Measurements from ENCODE around the gene HOXA6. TPM values are rescaled to one million over a fixed set of nuclear protein-coding genes. Genes with fewer than 3 reads are reported as not detected.

HOXA6 gene
- total and polyA plus RNA-seq, 2 donors (not counting 1 experiment from before 2014, with no cell fraction given): 0.18 to 0.49 TPM

DNA sequence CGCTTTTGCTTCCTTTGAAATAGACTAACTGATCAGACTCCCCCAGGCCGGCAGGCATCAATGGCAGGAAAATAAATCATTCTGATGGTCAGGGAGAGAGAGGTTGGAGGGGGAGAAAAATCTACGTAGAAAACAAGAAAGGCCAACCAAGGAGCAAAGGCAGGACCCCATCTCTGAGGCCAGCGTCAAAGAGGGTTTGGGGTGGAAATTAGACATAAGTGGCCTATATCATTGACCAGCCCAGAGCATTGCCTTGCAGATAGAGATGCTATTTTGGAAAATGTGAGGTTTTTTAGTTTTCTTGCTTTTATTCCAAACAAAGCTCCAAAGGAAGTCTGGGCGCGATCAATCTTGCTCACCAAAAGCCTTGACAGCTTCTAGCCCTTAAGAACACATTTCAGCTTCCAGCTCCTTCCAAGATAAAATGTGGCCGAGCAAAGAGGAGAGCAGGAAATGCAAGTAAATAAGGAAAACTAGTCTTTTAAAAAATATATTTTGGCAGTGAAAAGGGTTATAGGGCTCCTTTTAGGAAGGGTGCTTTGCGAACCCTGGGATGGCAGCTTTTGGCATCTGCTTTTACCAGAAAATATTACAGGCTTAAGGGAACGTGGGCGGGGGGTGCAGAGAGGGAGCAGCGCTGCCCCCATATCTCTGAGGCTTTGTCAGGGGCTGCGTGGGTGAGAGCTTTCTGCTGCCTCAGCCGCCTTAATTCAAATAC, 43.1 kb downstream of the HOXA6 start:
- H3K9me3 ChIP-seq (ENCODE audit: control extremely low read depth in 1 of 3, control insufficient read depth in 2 of 3, insufficient read depth in 1 of 3, low read length in 2 of 3): peaks cover 0 to 31% (median 0%) of the 10 kb centered on the region in 3 donors
- H3K4me3 ChIP-seq (ENCODE audit: control extremely low read depth in 1 of 5, extremely low read depth in 1 of 5, insufficient read depth in 1 of 5, low read depth in 2 of 5, low read length in 4 of 5): no peak overlapping the region
- H3K36me3 ChIP-seq (replicated peaks in 1 of 2; ENCODE audit: control extremely low read depth in 1 of 2, control insufficient read depth in 1 of 2, extremely low read depth in 1 of 2, insufficient read depth in 2 of 2, low read length in 1 of 2): no peaks in the 10 kb centered on the region
- H3K27me3 ChIP-seq (replicated peaks in 1 of 4; ENCODE audit: control extremely low read depth in 1 of 4, control insufficient read depth in 3 of 4, insufficient read depth in 4 of 4, low read length in 3 of 4): peaks cover 0 to 54% (median 47%) of the 10 kb centered on the region in 4 experiments
- no peak for ATAC-seq (ENCODE audit: low read depth)
- WGBS (ENCODE audit: insufficient coverage): 94% methylated on average over 4 of the region's 13 CpGs
- ChIA-PET CTCF (interaction anchor here (1.7 kb wide), 1 partner anchor 57 kb away, joined by 4 read pairs; no protein-coding TSS in a partner anchor), POLR2A (no interaction called here)
- peaks cover 18% of the 10 kb centered on the region for H3K4me1 Mint-ChIP-seq
- no peak overlapping the region for H3K27ac ChIP-seq (ENCODE audit: low read length in 2 of 2)
- peaks cover 13 to 19% of the 10 kb centered on the region in 2 donors for H3K4me1 ChIP-seq (ENCODE audit: control insufficient read depth in 2 of 2, insufficient read depth in 2 of 2, low read length in 2 of 2)
- no peaks in the 10 kb centered on the region for H3K79me2 ChIP-seq (ENCODE audit: control insufficient read depth, insufficient read depth, low read length)
- peaks cover 61% of the 10 kb centered on the region for H3K27me3 Mint-ChIP-seq
- intact Hi-C loops (cut with micrococcal nuclease): no loop called here
- H3K27ac Mint-ChIP-seq: no peak overlapping the region
- H2AFZ ChIP-seq (ENCODE audit: insufficient read depth, low read depth, low read length, poor library complexity, severe bottlenecking): no peak overlapping the region
- no peak overlapping the region for H3K9ac ChIP-seq (ENCODE audit: low read length)
- H4K20me1 ChIP-seq (ENCODE audit: control insufficient read depth, insufficient read depth, low read length, poor library complexity, severe bottlenecking): no peaks in the 10 kb centered on the region
- no peaks in the 10 kb centered on the region for H3K9me3 Mint-ChIP-seq (ENCODE audit: insufficient read depth)
- no peak for DNase-seq
- no peak overlapping the region for H3K4me3 Mint-ChIP-seq
- no peak for TF ChIP-seq EZH2 (IDR thresholded peaks at IDR 0.05; ENCODE audit: borderline replicate concordance, insufficient read depth, low read depth, low read length, poor library complexity, severe bottlenecking)
- TF ChIP-seq, protein P1, sequence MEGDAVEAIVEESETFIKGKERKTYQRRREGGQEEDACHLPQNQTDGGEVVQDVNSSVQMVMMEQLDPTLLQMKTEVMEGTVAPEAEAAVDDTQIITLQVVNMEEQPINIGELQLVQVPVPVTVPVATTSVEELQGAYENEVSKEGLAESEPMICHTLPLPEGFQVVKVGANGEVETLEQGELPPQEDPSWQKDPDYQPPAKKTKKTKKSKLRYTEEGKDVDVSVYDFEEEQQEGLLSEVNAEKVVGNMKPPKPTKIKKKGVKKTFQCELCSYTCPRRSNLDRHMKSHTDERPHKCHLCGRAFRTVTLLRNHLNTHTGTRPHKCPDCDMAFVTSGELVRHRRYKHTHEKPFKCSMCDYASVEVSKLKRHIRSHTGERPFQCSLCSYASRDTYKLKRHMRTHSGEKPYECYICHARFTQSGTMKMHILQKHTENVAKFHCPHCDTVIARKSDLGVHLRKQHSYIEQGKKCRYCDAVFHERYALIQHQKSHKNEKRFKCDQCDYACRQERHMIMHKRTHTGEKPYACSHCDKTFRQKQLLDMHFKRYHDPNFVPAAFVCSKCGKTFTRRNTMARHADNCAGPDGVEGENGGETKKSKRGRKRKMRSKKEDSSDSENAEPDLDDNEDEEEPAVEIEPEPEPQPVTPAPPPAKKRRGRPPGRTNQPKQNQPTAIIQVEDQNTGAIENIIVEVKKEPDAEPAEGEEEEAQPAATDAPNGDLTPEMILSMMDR (IDR thresholded peaks at IDR 0.05): no peak
- H3K4me2 ChIP-seq (replicated peaks; ENCODE audit: low read depth, low read length, poor library complexity, severe bottlenecking): no peak overlapping the region

DNA sequence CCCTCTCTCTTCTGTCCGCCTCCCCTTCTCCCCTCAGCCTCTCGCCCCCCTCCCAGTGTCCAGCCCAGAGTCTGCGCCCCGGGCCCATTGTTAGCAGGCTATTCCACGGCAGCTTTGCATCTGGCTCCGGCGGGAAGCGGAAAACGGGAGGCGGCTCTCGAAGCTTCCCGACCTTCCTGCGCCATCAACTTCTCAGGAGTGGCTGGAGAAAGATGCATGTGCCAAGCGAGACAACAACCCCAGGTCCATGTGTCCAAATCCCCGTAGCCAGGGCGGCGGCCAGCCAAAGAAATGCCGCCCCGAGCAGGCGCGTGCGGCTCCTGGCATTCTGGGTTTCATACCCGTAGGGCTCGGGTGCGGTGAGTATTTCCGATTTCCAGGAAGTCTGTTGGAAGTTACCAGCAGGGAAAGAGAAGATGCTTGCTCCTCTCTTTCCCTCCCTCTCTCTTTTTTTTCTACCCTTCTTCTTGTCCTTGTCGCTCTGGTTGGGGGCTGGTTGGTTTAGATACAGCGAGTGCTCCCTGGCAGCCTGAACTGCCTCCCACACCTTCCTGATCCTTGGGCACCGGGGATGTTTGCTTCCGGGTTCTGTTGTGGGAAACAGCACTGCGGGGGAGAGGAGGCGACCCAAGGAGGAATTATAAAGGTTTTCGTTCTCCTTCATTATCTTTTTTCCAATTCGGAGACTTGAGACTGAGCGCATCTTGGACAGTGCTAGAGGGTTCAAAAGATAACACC, 43.9 kb downstream of the HOXA6 start:
- ATAC-seq (ENCODE audit: low read depth): no peak
- H3K79me2 ChIP-seq (ENCODE audit: control insufficient read depth, insufficient read depth, low read length): no peaks in the 10 kb centered on the region
- H3K9ac ChIP-seq (ENCODE audit: low read length): no peak overlapping the region

More for the DNA sequence above, 43.9 kb downstream of the HOXA6 start:
- Histone ChIP-seq H4K20me1 (ENCODE audit: control insufficient read depth, insufficient read depth, low read length, poor library complexity, severe bottlenecking) (peaks cover 2% of the 10 kb centered on the region), H3K4me1 (ENCODE audit: control insufficient read depth in 2 of 2, insufficient read depth in 2 of 2, low read length in 2 of 2) (peaks cover 18 to 25% of the 10 kb centered on the region in 2 donors), H2AFZ (ENCODE audit: insufficient read depth, low read depth, low read length, poor library complexity, severe bottlenecking) (no peak overlapping the region), H3K27ac (ENCODE audit: low read length in 2 of 2) (no peak overlapping the region), H3K4me2 (replicated peaks; ENCODE audit: low read depth, low read length, poor library complexity, severe bottlenecking) (no peak overlapping the region), H3K4me3 (ENCODE audit: control extremely low read depth in 1 of 5, extremely low read depth in 1 of 5, insufficient read depth in 1 of 5, low read depth in 2 of 5, low read length in 4 of 5) (no peak overlapping the region), H3K27me3 (replicated peaks in 1 of 4; ENCODE audit: control extremely low read depth in 1 of 4, control insufficient read depth in 3 of 4, insufficient read depth in 4 of 4, low read length in 3 of 4) (peaks cover 0 to 62% (median 55%) of the 10 kb centered on the region in 4 experiments), H3K9me3 (ENCODE audit: control extremely low read depth in 1 of 3, control insufficient read depth in 2 of 3, insufficient read depth in 1 of 3, low read length in 2 of 3) (peaks cover 0 to 36% (median 0%) of the 10 kb centered on the region in 3 donors), H3K36me3 (replicated peaks in 1 of 2; ENCODE audit: control extremely low read depth in 1 of 2, control insufficient read depth in 1 of 2, extremely low read depth in 1 of 2, insufficient read depth in 2 of 2, low read length in 1 of 2) (no peaks in the 10 kb centered on the region)
- WGBS (ENCODE audit: insufficient coverage): 58% methylated on average over 23 of the region's 35 CpGs
- Mint-ChIP-seq H3K9me3 (ENCODE audit: insufficient read depth) (no peaks in the 10 kb centered on the region), H3K4me3 (no peak overlapping the region), H3K27ac (no peak overlapping the region), H3K27me3 (peaks cover 69% of the 10 kb centered on the region), H3K4me1 (peaks cover 26% of the 10 kb centered on the region)
- no peak for TF ChIP-seq EZH2 (IDR thresholded peaks at IDR 0.05; ENCODE audit: borderline replicate concordance, insufficient read depth, low read depth, low read length, poor library complexity, severe bottlenecking)
- TF ChIP-seq, protein P1 (IDR thresholded peaks at IDR 0.05): no peak
- CTCF ChIA-PET: no interaction called here
- POLR2A ChIA-PET: no interaction called here
- intact Hi-C loops (cut with micrococcal nuclease): no loop called here
- DNase-seq: no peak

Measured in B cell (primary cell).